ENCODE results near the gene TSHZ1. TPM values are rescaled to one million over a fixed set of nuclear protein-coding genes. Genes with fewer than 3 reads are reported as not detected.

TSHZ1 gene
- polyA plus RNA-seq, 1 donor from 2014 or later: 1.1 TPM

DNA sequence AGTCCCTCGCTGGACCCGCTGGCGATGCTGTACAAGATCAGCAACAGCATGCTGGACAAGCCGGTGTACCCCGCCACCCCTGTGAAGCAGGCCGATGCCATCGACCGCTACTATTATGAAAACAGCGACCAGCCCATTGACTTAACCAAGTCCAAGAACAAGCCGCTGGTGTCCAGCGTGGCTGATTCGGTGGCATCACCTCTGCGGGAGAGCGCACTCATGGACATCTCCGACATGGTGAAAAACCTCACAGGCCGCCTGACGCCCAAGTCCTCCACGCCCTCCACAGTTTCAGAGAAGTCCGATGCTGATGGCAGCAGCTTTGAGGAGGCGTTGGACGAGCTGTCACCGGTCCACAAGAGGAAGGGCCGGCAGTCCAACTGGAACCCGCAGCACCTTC lies 77.1 kb downstream of the TSHZ1 start:
- no peak overlapping the region for H3K4me3 ChIP-seq (ENCODE audit: low read length)
- H3K4me2 ChIP-seq (ENCODE audit: low read length): no peak overlapping the region
- H3K36me3 ChIP-seq (ENCODE audit: insufficient read depth, low read length): no peaks in the 10 kb centered on the region
- H3F3A ChIP-seq (ENCODE audit: insufficient read depth, low read length, poor library complexity, severe bottlenecking): no peaks in the 10 kb centered on the region
- H3K79me2 ChIP-seq (replicated peaks; ENCODE audit: insufficient read depth, low read length): no peaks in the 10 kb centered on the region
- TF ChIP-seq RAD21 (conservative IDR thresholded peaks at IDR 0.05) (no peak), TAF1 (IDR thresholded peaks at IDR 0.05; ENCODE audit: low read depth) (no peak), REST (IDR thresholded peaks at IDR 0.05; ENCODE audit: borderline replicate concordance) (no peak), SMC3 (conservative IDR thresholded peaks at IDR 0.05; ENCODE audit: poor library complexity) (no peak), MXI1 (conservative IDR thresholded peaks at IDR 0.05; ENCODE audit: poor library complexity, severe bottlenecking) (no peak), EZH2 (IDR thresholded peaks at IDR 0.05; ENCODE audit: borderline replicate concordance, insufficient read depth, low read length, poor library complexity, severe bottlenecking) (no peak), EP300 (conservative IDR thresholded peaks at IDR 0.05; ENCODE audit: poor library complexity, severe bottlenecking) (no peak), POLR2AphosphoS5 (IDR thresholded peaks at IDR 0.05) (no peak)
- TF ChIP-seq, protein P1, sequence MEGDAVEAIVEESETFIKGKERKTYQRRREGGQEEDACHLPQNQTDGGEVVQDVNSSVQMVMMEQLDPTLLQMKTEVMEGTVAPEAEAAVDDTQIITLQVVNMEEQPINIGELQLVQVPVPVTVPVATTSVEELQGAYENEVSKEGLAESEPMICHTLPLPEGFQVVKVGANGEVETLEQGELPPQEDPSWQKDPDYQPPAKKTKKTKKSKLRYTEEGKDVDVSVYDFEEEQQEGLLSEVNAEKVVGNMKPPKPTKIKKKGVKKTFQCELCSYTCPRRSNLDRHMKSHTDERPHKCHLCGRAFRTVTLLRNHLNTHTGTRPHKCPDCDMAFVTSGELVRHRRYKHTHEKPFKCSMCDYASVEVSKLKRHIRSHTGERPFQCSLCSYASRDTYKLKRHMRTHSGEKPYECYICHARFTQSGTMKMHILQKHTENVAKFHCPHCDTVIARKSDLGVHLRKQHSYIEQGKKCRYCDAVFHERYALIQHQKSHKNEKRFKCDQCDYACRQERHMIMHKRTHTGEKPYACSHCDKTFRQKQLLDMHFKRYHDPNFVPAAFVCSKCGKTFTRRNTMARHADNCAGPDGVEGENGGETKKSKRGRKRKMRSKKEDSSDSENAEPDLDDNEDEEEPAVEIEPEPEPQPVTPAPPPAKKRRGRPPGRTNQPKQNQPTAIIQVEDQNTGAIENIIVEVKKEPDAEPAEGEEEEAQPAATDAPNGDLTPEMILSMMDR (IDR thresholded peaks at IDR 0.05; ENCODE audit: poor library complexity, severe bottlenecking): no peak
- H3K9ac ChIP-seq (ENCODE audit: low read length): no peak overlapping the region
- H3K9me2 ChIP-seq (ENCODE audit: insufficient read depth, low read length): no peaks in the 10 kb centered on the region
- peaks cover 6% of the 10 kb centered on the region for H3K9me3 ChIP-seq (ENCODE audit: low read length)
- no peaks in the 10 kb centered on the region for H4K20me1 ChIP-seq (ENCODE audit: insufficient read depth)
- H2AFZ ChIP-seq (ENCODE audit: low read depth, low read length): no peak overlapping the region
- H3K27ac ChIP-seq (ENCODE audit: low read length): no peak overlapping the region
- no peaks in the 10 kb centered on the region for H3K27me3 ChIP-seq (ENCODE audit: insufficient read depth, low read depth, low read length)

DNA sequence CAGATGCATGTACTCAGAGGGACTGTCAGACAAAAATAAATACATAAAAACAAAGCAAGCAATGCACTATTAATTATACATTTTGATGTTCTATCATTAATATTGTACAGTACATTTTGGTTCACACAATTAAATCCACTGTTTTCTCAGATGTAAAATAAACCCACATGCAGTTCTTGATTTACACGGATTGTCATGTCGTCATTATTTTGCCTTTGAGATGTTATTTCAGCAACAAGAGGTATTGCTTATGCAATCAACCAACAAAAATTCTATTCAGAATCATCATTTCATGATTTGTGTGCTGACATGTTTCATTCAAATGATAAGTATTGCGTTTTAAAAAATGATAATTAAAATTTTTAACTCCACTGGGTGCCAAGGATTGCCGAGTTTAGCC lies 79.2 kb downstream of the TSHZ1 start:
- Histone ChIP-seq H3K9me3 (ENCODE audit: low read length) (peaks cover 6% of the 10 kb centered on the region), H3K4me2 (ENCODE audit: low read length) (no peak overlapping the region), H3F3A (ENCODE audit: insufficient read depth, low read length, poor library complexity, severe bottlenecking) (no peaks in the 10 kb centered on the region), H3K4me3 (ENCODE audit: low read length) (no peak overlapping the region), H4K20me1 (ENCODE audit: insufficient read depth) (no peaks in the 10 kb centered on the region), H3K27me3 (ENCODE audit: insufficient read depth, low read depth, low read length) (no peaks in the 10 kb centered on the region), H3K79me2 (replicated peaks; ENCODE audit: insufficient read depth, low read length) (no peaks in the 10 kb centered on the region), H3K9ac (ENCODE audit: low read length) (no peak overlapping the region), H3K9me2 (ENCODE audit: insufficient read depth, low read length) (no peaks in the 10 kb centered on the region), H3K27ac (ENCODE audit: low read length) (no peak overlapping the region), H3K36me3 (ENCODE audit: insufficient read depth, low read length) (no peaks in the 10 kb centered on the region), H2AFZ (ENCODE audit: low read depth, low read length) (no peak overlapping the region)
- no peak for TF ChIP-seq TAF1 (IDR thresholded peaks at IDR 0.05; ENCODE audit: low read depth)
- TF ChIP-seq, protein P1 (IDR thresholded peaks at IDR 0.05; ENCODE audit: poor library complexity, severe bottlenecking): no peak
- TF ChIP-seq EZH2 (IDR thresholded peaks at IDR 0.05; ENCODE audit: borderline replicate concordance, insufficient read depth, low read length, poor library complexity, severe bottlenecking): no peak
- TF ChIP-seq SMC3 (conservative IDR thresholded peaks at IDR 0.05; ENCODE audit: poor library complexity): no peak
- TF ChIP-seq RAD21 (conservative IDR thresholded peaks at IDR 0.05): no peak
- TF ChIP-seq POLR2AphosphoS5 (IDR thresholded peaks at IDR 0.05): no peak
- TF ChIP-seq EP300 (conservative IDR thresholded peaks at IDR 0.05; ENCODE audit: poor library complexity, severe bottlenecking): no peak
- no peak for TF ChIP-seq MXI1 (conservative IDR thresholded peaks at IDR 0.05; ENCODE audit: poor library complexity, severe bottlenecking)
- TF ChIP-seq REST (IDR thresholded peaks at IDR 0.05; ENCODE audit: borderline replicate concordance): no peak

Measured in neural cell (in vitro differentiated cells).